H9 (cell line): ENCODE measurements around the gene SCN8A. TPM values are rescaled to one million over a fixed set of nuclear protein-coding genes. Genes with fewer than 3 reads are reported as not detected.

Experiments
- DNase-seq: peaks from one replicate; pipeline ENCODE4 v3.0.0-alpha.2; 2017
- H2AFZ ChIP-seq: one replicate; pipeline ENCODE4 v1.6.1; 2013; ENCODE audit warnings: mild to moderate bottlenecking, low read length, control low read depth, moderate library complexity
- H2AK5ac ChIP-seq: 2 replicates; pipeline ENCODE4 v1.6.1; 2013; ENCODE audit warnings: low read length, control low read depth, mixed read lengths; ENCODE audit not compliant: insufficient read length
- H2BK120ac ChIP-seq: one replicate; pipeline ENCODE4 v1.6.1; 2013; ENCODE audit warnings: low read depth, mild to moderate bottlenecking, low read length, control low read depth, inconsistent platforms; ENCODE audit not compliant: poor library complexity, severe bottlenecking
- H2BK12ac ChIP-seq: 2 replicates; pipeline ENCODE4 v1.6.1; 2013; ENCODE audit warnings: low read length, control low read depth, mixed read lengths, low read depth; ENCODE audit not compliant: insufficient read length
- H2BK15ac ChIP-seq: 2 replicates; pipeline ENCODE4 v1.6.1; 2013; ENCODE audit warnings: low read depth, low read length, control low read depth
- H2BK20ac ChIP-seq: one replicate; pipeline ENCODE4 v1.6.1; 2013; ENCODE audit warnings: low read depth, mild to moderate bottlenecking, low read length, control low read depth, inconsistent platforms; ENCODE audit not compliant: poor library complexity, severe bottlenecking
- H2BK5ac ChIP-seq: 2 replicates; pipeline ENCODE4 v1.6.1; 2013; ENCODE audit warnings: low read length, control low read depth, mixed read lengths; ENCODE audit not compliant: insufficient read length
- H3K14ac ChIP-seq: 2 replicates; pipeline ENCODE4 v1.6.1; 2013; ENCODE audit warnings: low read length, control low read depth; ENCODE audit not compliant: insufficient read depth
- H3K18ac ChIP-seq: 2 replicates; pipeline ENCODE4 v1.6.1; 2013; ENCODE audit warnings: low read depth, mild to moderate bottlenecking, mixed read lengths, low read length, control low read depth; ENCODE audit not compliant: insufficient read length
- H3K23ac ChIP-seq: 2 replicates; pipeline ENCODE4 v1.6.1; 2013; ENCODE audit warnings: low read length, control low read depth, mixed read lengths, low read depth; ENCODE audit not compliant: insufficient read length
- H3K23me2 ChIP-seq: 2 replicates; pipeline ENCODE4 v1.6.1; 2013; ENCODE audit warnings: low read depth, mild to moderate bottlenecking, mixed read lengths, low read length, control low read depth; ENCODE audit not compliant: insufficient read length, poor library complexity, severe bottlenecking
- H3K27ac ChIP-seq: 2 replicates; pipeline ENCODE4 v1.5.1; 2013; ENCODE audit warnings: low read length, control low read depth, mixed read lengths, low read depth; ENCODE audit not compliant: insufficient read length
- H3K27me3 ChIP-seq: 2 replicates; pipeline ENCODE4 v1.6.1; 2013; ENCODE audit warnings: low read length, control low read depth, inconsistent platforms; ENCODE audit not compliant: insufficient read depth
- H3K4ac ChIP-seq: 2 replicates; pipeline ENCODE4 v1.6.1; 2013; ENCODE audit warnings: low read depth, mild to moderate bottlenecking, control low read depth, inconsistent platforms, low read length, moderate library complexity
- H3K4me1 ChIP-seq: 2 replicates; pipeline ENCODE4 v1.6.1; 2013; ENCODE audit warnings: low read length, control low read depth, inconsistent platforms; ENCODE audit not compliant: insufficient read depth
- H3K4me2 ChIP-seq: 2 replicates; pipeline ENCODE4 v1.6.1; 2013; ENCODE audit warnings: low read length, control low read depth, mixed read lengths; ENCODE audit not compliant: insufficient read length, insufficient read depth
- H3K56ac ChIP-seq: 2 replicates; pipeline ENCODE4 v1.6.1; 2013; ENCODE audit warnings: low read depth, mild to moderate bottlenecking, mixed read lengths, low read length, control low read depth; ENCODE audit not compliant: insufficient read length
- H3K79me1 ChIP-seq: 2 replicates; pipeline ENCODE4 v1.6.1; 2013; ENCODE audit warnings: low read depth, mild to moderate bottlenecking, moderate library complexity, low read length, control low read depth, inconsistent platforms; ENCODE audit not compliant: insufficient read depth, poor library complexity, severe bottlenecking
- H3K79me2 ChIP-seq: 2 replicates; pipeline ENCODE4 v1.6.1; 2013; ENCODE audit warnings: low read length, control low read depth, inconsistent platforms; ENCODE audit not compliant: insufficient read depth
- H3K9ac ChIP-seq: 2 replicates; pipeline ENCODE4 v1.6.1; 2013; ENCODE audit warnings: low read length, control low read depth, mixed read lengths; ENCODE audit not compliant: insufficient read length; ENCODE audit errors: extremely low read depth
- H3K9me3 ChIP-seq: one replicate; pipeline ENCODE4 v1.6.1; 2013; ENCODE audit warnings: low read depth, low read length, inconsistent platforms; ENCODE audit not compliant: control insufficient read depth
- H3T11ph ChIP-seq: one replicate; pipeline ENCODE4 v1.6.1; 2013; ENCODE audit warnings: mild to moderate bottlenecking, low read length, control low read depth, inconsistent platforms
- H4K20me1 ChIP-seq: one replicate; pipeline ENCODE4 v1.6.1; 2013; ENCODE audit not compliant: control insufficient read depth, insufficient read length, insufficient read depth
- H4K5ac ChIP-seq: 2 replicates; pipeline ENCODE4 v1.6.1; 2013; ENCODE audit warnings: low read depth, mild to moderate bottlenecking, mixed read lengths, low read length, control low read depth; ENCODE audit not compliant: insufficient read length
- H4K8ac ChIP-seq: replicated peaks from 2 replicates; pipeline ENCODE4 v1.6.1; 2013; ENCODE audit warnings: low read length, control low read depth, mixed read lengths, low read depth; ENCODE audit not compliant: insufficient read length
- H4K91ac ChIP-seq: 2 replicates; pipeline ENCODE4 v1.6.1; 2013; ENCODE audit warnings: low read depth, mild to moderate bottlenecking, moderate library complexity, mixed read lengths, low read length, control low read depth; ENCODE audit not compliant: insufficient read length
- H3K27ac Mint-ChIP-seq, 3 experiments: 2 replicates in 2 of 3; 3 replicates in 1 of 3; pipeline ENCODE4 v1.8.0; 2020 to 2021; ENCODE audit warnings: mixed read lengths in 3 of 3, mild to moderate bottlenecking in 1 of 3, moderate library complexity in 1 of 3
- H3K27me3 Mint-ChIP-seq: 2 replicates; pipeline ENCODE4 v1.8.0; 2021; ENCODE audit warnings: low read depth, mild to moderate bottlenecking, moderate library complexity, mixed read lengths
- H3K36me3 Mint-ChIP-seq, 3 experiments: 2 replicates in 2 of 3; 3 replicates in 1 of 3; pipeline ENCODE4 v1.8.0; 2020 to 2021; ENCODE audit warnings: low read depth in 3 of 3, mixed read lengths in 3 of 3; ENCODE audit not compliant: insufficient read depth in 1 of 3
- H3K4me1 Mint-ChIP-seq, 2 experiments: 2 replicates each; pipeline ENCODE4 v1.8.0; 2020; ENCODE audit warnings: mixed read lengths in 2 of 2
- H3K4me3 Mint-ChIP-seq, 2 experiments: 2 replicates in 1 of 2; 3 replicates in 1 of 2; pipeline ENCODE4 v1.8.0; 2020 to 2021; ENCODE audit warnings: mild to moderate bottlenecking in 2 of 2, mixed read lengths in 2 of 2, moderate library complexity in 1 of 2
- H3K9me3 Mint-ChIP-seq, 2 experiments: 2 replicates in 1 of 2; 3 replicates in 1 of 2; pipeline ENCODE4 v1.8.0; 2020; ENCODE audit warnings: mild to moderate bottlenecking in 2 of 2, mixed read lengths in 2 of 2, moderate library complexity in 1 of 2
- WGBS: extraction: QIAGEN DNeasy Blood & Tissue Kit; methylation state at CpG from one replicate; pipeline ENCODE4 v1.1.7; 2013; ENCODE audit warnings: missing lambda C conversion rate, low lambda C conversion rate, mixed read lengths; ENCODE audit not compliant: insufficient read length; ENCODE audit errors: extremely low coverage; 5-methylcytosine and 5-hydroxymethylcytosine counted together
- total RNA-seq: library from RNA; stranded (reverse); gene quantifications from 2 replicates; pipeline ENCODE4 v1.2.1, GENCODE V29; 2021
- TF ChIP-seq, protein P1 (sequence below): fragments of 200-600 bp; sonication (generic); conservative IDR thresholded peaks from 3 replicates; pipeline ENCODE4 v1.8.0; 2021; ENCODE audit warnings: antibody characterized with exemption, mild to moderate bottlenecking

SCN8A gene
- total RNA-seq, 1 experiment from 2014 or later = 15.2 TPM

DNA sequence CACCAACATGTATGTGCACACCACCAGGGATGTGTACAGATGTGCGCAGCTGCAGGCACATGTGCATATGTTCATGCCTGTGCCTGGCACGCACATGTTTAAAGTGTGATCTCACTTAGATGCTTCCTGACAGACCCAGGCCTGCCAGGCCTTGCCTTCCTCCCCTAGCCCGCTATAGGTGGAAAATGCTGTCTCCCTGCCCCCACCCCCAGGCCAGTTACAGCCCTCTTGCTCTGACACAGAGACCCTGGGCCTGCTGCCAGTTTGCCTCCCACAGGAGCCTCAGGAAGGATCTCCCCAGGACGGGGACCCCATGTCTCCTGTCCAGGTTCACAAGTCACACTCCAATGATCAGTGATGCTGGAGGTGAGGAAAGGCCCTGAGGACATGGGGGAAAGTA is 235.8 kb downstream of the SCN8A start:
- WGBS = no CpG with 5 or more reads among the region's 4 CpGs
- Histone ChIP-seq H3K9ac (no peak overlapping the region), H2BK120ac (no peak overlapping the region), H3K79me2 (no peaks in the 10 kb centered on the region), H3K4ac (no peak overlapping the region), H3K14ac (no peak overlapping the region), H2BK12ac (no peak overlapping the region), H4K8ac (no peak overlapping the region), H3T11ph (no peak overlapping the region), H3K4me2 (no peak overlapping the region), H3K79me1 (no peaks in the 10 kb centered on the region), H4K91ac (no peak overlapping the region), H4K5ac (no peak overlapping the region), H2BK15ac (no peak overlapping the region), H3K4me1 (peaks cover 18% of the 10 kb centered on the region), H3K18ac (no peak overlapping the region), H2BK20ac (no peak overlapping the region), H3K23me2 (peaks cover 2% of the 10 kb centered on the region), H2BK5ac (no peak overlapping the region), H3K9me3 (no peaks in the 10 kb centered on the region), H3K27ac (no peak overlapping the region), H3K27me3 (no peaks in the 10 kb centered on the region), H3K56ac (no peak overlapping the region), H2AFZ (no peak overlapping the region), H4K20me1 (no peaks in the 10 kb centered on the region), H2AK5ac (no peak overlapping the region), H3K23ac (no peak overlapping the region)
- TF ChIP-seq, protein P1, sequence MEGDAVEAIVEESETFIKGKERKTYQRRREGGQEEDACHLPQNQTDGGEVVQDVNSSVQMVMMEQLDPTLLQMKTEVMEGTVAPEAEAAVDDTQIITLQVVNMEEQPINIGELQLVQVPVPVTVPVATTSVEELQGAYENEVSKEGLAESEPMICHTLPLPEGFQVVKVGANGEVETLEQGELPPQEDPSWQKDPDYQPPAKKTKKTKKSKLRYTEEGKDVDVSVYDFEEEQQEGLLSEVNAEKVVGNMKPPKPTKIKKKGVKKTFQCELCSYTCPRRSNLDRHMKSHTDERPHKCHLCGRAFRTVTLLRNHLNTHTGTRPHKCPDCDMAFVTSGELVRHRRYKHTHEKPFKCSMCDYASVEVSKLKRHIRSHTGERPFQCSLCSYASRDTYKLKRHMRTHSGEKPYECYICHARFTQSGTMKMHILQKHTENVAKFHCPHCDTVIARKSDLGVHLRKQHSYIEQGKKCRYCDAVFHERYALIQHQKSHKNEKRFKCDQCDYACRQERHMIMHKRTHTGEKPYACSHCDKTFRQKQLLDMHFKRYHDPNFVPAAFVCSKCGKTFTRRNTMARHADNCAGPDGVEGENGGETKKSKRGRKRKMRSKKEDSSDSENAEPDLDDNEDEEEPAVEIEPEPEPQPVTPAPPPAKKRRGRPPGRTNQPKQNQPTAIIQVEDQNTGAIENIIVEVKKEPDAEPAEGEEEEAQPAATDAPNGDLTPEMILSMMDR = no peak
- peaks cover 13% of the 10 kb centered on the region for H3K27me3 Mint-ChIP-seq
- peaks cover 63 to 75% of the 10 kb centered on the region in 2 experiments for H3K4me1 Mint-ChIP-seq
- no peak for DNase-seq
- H3K4me3 Mint-ChIP-seq = no peak overlapping the region
- peaks cover 0 to 6% (median 3%) of the 10 kb centered on the region in 3 experiments; a peak in 4 of 7 replicates for H3K36me3 Mint-ChIP-seq
- H3K27ac Mint-ChIP-seq = no peak overlapping the region
- H3K9me3 Mint-ChIP-seq = no peaks in the 10 kb centered on the region; a peak in 1 of 5 replicates
